Smooth muscle cell of the coronary artery (primary cell): ENCODE data around the gene RYR2. TPM values are rescaled to one million over a fixed set of nuclear protein-coding genes. Genes with fewer than 3 reads are reported as not detected.

Experiments
- total RNA-seq: library from RNA; depleted of rRNA; stranded (reverse); fragments of >200 nt; gene quantifications from 2 replicates; pipeline ENCODE4 v1.2.3, GENCODE V29; 2014; ENCODE audit warnings: low replicate concordance

The RYR2 gene
- under 0.01 TPM in 1 of 2 replicates, not detected in the other for total RNA-seq

GRCh38 chr1:237041795-237042525, at the start of gene RYR2:
Gene RYR2, plus strand, starts transcription at chr1:237042184. Its CDS starts 338 bp downstream, at chr1:237042522.

DNA sequence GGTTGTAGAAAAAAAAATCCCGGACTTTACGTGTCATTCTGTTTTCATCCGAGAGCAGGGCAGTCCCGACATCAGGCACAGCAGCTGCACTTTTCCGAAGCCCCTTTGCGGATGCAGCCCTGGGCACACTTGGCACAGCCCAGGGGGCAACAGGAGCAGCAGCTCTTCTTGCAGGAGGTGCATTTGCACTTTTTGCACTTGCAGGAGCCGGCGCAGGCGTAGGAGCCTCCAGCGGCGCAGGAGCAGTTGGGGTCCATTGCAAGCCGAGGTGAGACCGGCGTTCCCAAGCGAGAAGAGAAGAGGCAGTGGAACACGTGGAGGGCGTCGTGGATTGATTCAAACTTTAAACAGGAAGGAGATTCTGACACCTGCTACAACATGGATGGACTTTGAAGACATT, 37.9 kb upstream of the RYR2 start, which contains the start of gene MT1HL1:
MT1HL1 (minus strand) TSS at position 326 of the 400 bp plus-strand sequence; CDS start at position 257, 69 bp downstream.

Other genes with a start within 250 kb of the RYR2 start
- gene MTR, start 246.9 kb upstream of the RYR2 start, total RNA-seq = 19.8 and 33.1 TPM in 2 replicates
- not detected in 2 replicates for gene MT1HL1, start 37.7 kb upstream of the RYR2 start, total RNA-seq